K562 (cell line): Measurements from ENCODE around the gene RNF213. TPM values are rescaled to one million over a fixed set of nuclear protein-coding genes. Genes with fewer than 3 reads are reported as not detected.

Experiments
- ATF1 ChIP-seq, 2 experiments: fragments of 450-650 bp in 1 of 2; IDR thresholded peaks; 2 replicates each; pipeline ENCODE4 v1.6.1; 2016; ENCODE audit warnings: missing compliant biosample characterization in 1 of 2, missing genetic modification characterization in 1 of 2
- ATF7 ChIP-seq: fragments of 450-650 bp; IDR thresholded peaks from 2 replicates; pipeline ENCODE4 v1.7.1; 2014; ENCODE audit warnings: mild to moderate bottlenecking, moderate library complexity
- EP300 ChIP-seq: IDR thresholded peaks from 2 replicates; pipeline ENCODE4 v1.6.1; 2012; ENCODE audit warnings: low read length, improper control_type of control experiment
- ESRRA ChIP-seq: fragments of 450-650 bp; IDR thresholded peaks from 2 replicates; pipeline ENCODE4 v1.6.1; 2014; ENCODE audit warnings: low read depth, mild to moderate bottlenecking, moderate library complexity, borderline replicate concordance
- FOXJ2 ChIP-seq: fragments of 200-800 bp; sonication (Bioruptor generic); IDR thresholded peaks from 2 replicates; pipeline ENCODE4 v1.6.1; 2016; ENCODE audit warnings: missing genetic modification characterization, missing compliant biosample characterization
- HCFC1 ChIP-seq: IDR thresholded peaks from 2 replicates; pipeline ENCODE4 v1.6.1; 2012; ENCODE audit warnings: low read depth, low read length, improper control_type of control experiment
- MBD2 ChIP-seq: sonication (generic); IDR thresholded peaks from 2 replicates; pipeline ENCODE4 v1.6.1; 2016; ENCODE audit warnings: low read depth, borderline replicate concordance
- MEF2A ChIP-seq: IDR thresholded peaks from 2 replicates; pipeline ENCODE4 v1.6.1; 2011; ENCODE audit warnings: low read depth, mild to moderate bottlenecking, low read length, moderate library complexity; ENCODE audit not compliant: control insufficient read depth
- PBX2 ChIP-seq, 2 experiments: IDR thresholded peaks in 1 of 2; conservative IDR thresholded peaks in 1 of 2; 2 replicates each; pipeline ENCODE4 v1.6.1; 2016; ENCODE audit warnings: low read depth in 2 of 2, mild to moderate bottlenecking in 1 of 2, missing compliant biosample characterization in 1 of 2, missing genetic modification characterization in 1 of 2, moderate library complexity in 1 of 2
- RAD51 ChIP-seq: fragments of 450-650 bp; IDR thresholded peaks from 2 replicates; pipeline ENCODE4 v1.7.1; 2016; ENCODE audit warnings: low read depth, mild to moderate bottlenecking, borderline replicate concordance
- RREB1 ChIP-seq: fragments of 250-450 bp; sonication (Bioruptor Pico); IDR thresholded peaks from 2 replicates; pipeline ENCODE4 v1.4.0; 2020
- SNIP1 ChIP-seq: fragments of 450-650 bp; IDR thresholded peaks from 2 replicates; pipeline ENCODE4 v1.7.1; 2017; ENCODE audit warnings: low read depth, mild to moderate bottlenecking
- TAF15 ChIP-seq: fragments of 200-400 bp; formaldehyde crosslinking; IDR thresholded peaks from 2 replicates; pipeline ENCODE4 v1.6.1; 2017; ENCODE audit warnings: mild to moderate bottlenecking, low read depth, low read length, moderate library complexity
- TCF15 ChIP-seq: fragments of 250-450 bp; sonication (Bioruptor Pico); IDR thresholded peaks from 2 replicates; pipeline ENCODE4 v1.8.0; 2022; ENCODE audit warnings: moderate library complexity, mild to moderate bottlenecking, inconsistent platforms
- USF1 ChIP-seq: sonication (generic); formaldehyde crosslinking; IDR thresholded peaks from 2 replicates; pipeline ENCODE4 v1.9.0; 2022; ENCODE audit warnings: mild to moderate bottlenecking, missing genetic modification reagents
- XRCC3 ChIP-seq: fragments of 450-650 bp; IDR thresholded peaks from 2 replicates; pipeline ENCODE4 v1.6.1; 2017; ENCODE audit warnings: mild to moderate bottlenecking, moderate library complexity
- ZKSCAN3 ChIP-seq: fragments of 250-450 bp; sonication (Bioruptor Pico); IDR thresholded peaks from 2 replicates; pipeline ENCODE4 v1.4.0; 2020
- ZNF589 ChIP-seq: fragments of 200-800 bp; sonication (Bioruptor generic); IDR thresholded peaks from 2 replicates; pipeline ENCODE4 v1.6.1; 2016; ENCODE audit warnings: low read depth, missing genetic modification characterization, missing compliant biosample characterization
- polyA plus RNA-seq, 8 experiments: library from polyadenylated mRNA; depleted of rRNA in 4 of 8; stranded (reverse) in 5 of 8; unstranded in 3 of 8; fragments of >200 nt; fragmentation: Nextera tagmentation in 2 of 8; fragmentation: Illumina TruSeq in 1 of 8; extraction: Ambion mirVana in 2 of 8; extraction: Trizol in 1 of 8; gene quantifications; 2 replicates each; pipeline versions ENCODE4 v1.2.1 to v1.2.3, GENCODE V29; 2011 to 2014; ENCODE audit warnings: inconsistent platforms in 1 of 8, missing spikeins in 1 of 8
- total RNA-seq, 7 experiments: library from RNA; depleted of rRNA in 6 of 7; stranded (reverse); fragments of >200 nt in 6 of 7; fragmentation: Illumina TruSeq in 2 of 7; extraction: Trizol in 2 of 7; gene quantifications; 2 replicates each; pipeline versions ENCODE4 v1.2.1 to v1.2.3, GENCODE V29; 2011 to 2021; ENCODE audit warnings: low replicate concordance in 1 of 7

The RNF213 gene
- total and polyA plus RNA-seq, 9 of the 15 experiments (the other 6 are each of a cell fraction or from before 2014, with no cell fraction given) = 5.3 to 33.6 (median 17.9) TPM

GRCh38 chr17:80254396-80255251, 6.0 kb upstream of the RNF213 start (continued):
- TF ChIP-seq ESRRA (peak; percentile 81), RREB1 (CRISPR knock-in tag) (peak; percentile 74; the same call in 1 of the 2 replicates), TAF15 (no peak), ATF1 (CRISPR knock-in tag; IDR thresholded peaks at IDR 0.05) (no peak), ATF1 (tag; IDR thresholded peaks at IDR 0.05) (peak; percentile 74), RAD51 (no peak), ZKSCAN3 (CRISPR knock-in tag) (no peak), SNIP1 (no peak), USF1 (no peak), XRCC3 (no peak), HCFC1 (no peak), ZNF589 (CRISPR knock-in tag) (peak; percentile 89), ATF7 (peak; percentile 75), FOXJ2 (0 out of 2 replicates have a peak, but pooled peaks have one; percentile 51), MEF2A (no peak), TCF15 (CRISPR knock-in tag) (peak; percentile 93), EP300 (peak; percentile 93), PBX2 (CRISPR knock-in tag; IDR thresholded peaks at IDR 0.05; ENCODE audit: low read depth) (no peak), PBX2 (tag; conservative IDR thresholded peaks at IDR 0.05; ENCODE audit: low read depth) (peak; percentile 47), MBD2 (peak; percentile 13; the same call in 1 of the 2 replicates)
